SK-N-SH (cell line): ENCODE measurements around the gene MBP.

Source experiments
- EP300 ChIP-seq, 2 experiments: IDR thresholded peaks; 2 replicates each; pipeline versions ENCODE4 v1.4.0 to v1.6.1; 2012; ENCODE audit warnings: borderline replicate concordance in 1 of 2, low read depth in 1 of 2, low read length in 1 of 2
- EZH2phosphoT487 ChIP-seq: fragments of 200-600 bp; sonication (generic); IDR thresholded peaks from 2 replicates; pipeline ENCODE4 v1.6.1; 2017; ENCODE audit warnings: low read depth, mixed run types, mild to moderate bottlenecking, antibody characterized with exemption, moderate library complexity, borderline replicate concordance
- GATA2 ChIP-seq: sonication (generic); formaldehyde crosslinking; IDR thresholded peaks from 2 replicates; pipeline ENCODE4 v1.5.0; 2020; ENCODE audit warnings: mild to moderate bottlenecking, missing genetic modification reagents
- TAF1 ChIP-seq: IDR thresholded peaks from 2 replicates; pipeline ENCODE4 v1.6.1; 2012; ENCODE audit warnings: low read depth, mild to moderate bottlenecking, low read length, moderate library complexity, borderline replicate concordance
- TF ChIP-seq, protein P1 (sequence below): IDR thresholded peaks from 2 replicates; pipeline ENCODE4 v1.4.0; 2012; ENCODE audit warnings: low read depth, borderline replicate concordance
- TF ChIP-seq, protein P2 (sequence below): fragments of 200-600 bp; sonication (generic); IDR thresholded peaks from 2 replicates; pipeline ENCODE4 v1.6.1; 2017; ENCODE audit warnings: antibody characterized with exemption, mild to moderate bottlenecking, moderate library complexity
- TF ChIP-seq, protein P3 (sequence below): IDR thresholded peaks from 2 replicates; pipeline ENCODE4; 2012
- TF ChIP-seq, protein P4 (sequence below): IDR thresholded peaks from 2 replicates; pipeline ENCODE4 v1.4.0; 2012; ENCODE audit warnings: low read depth, borderline replicate concordance

DNA sequence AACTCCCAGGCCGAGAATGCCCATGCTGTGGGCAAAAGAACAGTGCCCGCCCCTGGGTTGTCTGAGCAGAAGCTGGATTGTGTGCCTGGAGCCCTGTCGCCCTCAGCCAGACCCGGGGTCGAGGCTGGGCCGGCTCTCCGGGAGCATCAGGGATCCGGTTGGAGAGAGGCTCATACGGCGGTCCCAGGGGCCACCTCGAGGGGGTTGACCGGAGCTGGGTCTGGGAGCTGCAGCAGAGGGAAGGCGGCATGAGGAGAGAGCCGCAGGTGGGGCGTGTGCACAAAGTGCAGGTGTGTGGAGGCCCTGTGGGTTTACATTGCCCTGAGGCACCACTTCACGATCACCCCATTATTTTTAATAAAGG, 39.5 kb downstream of the MBP start:
- TF ChIP-seq, protein P1, sequence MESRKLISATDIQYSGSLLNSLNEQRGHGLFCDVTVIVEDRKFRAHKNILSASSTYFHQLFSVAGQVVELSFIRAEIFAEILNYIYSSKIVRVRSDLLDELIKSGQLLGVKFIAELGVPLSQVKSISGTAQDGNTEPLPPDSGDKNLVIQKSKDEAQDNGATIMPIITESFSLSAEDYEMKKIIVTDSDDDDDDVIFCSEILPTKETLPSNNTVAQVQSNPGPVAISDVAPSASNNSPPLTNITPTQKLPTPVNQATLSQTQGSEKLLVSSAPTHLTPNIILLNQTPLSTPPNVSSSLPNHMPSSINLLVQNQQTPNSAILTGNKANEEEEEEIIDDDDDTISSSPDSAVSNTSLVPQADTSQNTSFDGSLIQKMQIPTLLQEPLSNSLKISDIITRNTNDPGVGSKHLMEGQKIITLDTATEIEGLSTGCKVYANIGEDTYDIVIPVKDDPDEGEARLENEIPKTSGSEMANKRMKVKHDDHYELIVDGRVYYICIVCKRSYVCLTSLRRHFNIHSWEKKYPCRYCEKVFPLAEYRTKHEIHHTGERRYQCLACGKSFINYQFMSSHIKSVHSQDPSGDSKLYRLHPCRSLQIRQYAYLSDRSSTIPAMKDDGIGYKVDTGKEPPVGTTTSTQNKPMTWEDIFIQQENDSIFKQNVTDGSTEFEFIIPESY, result no peak
- TF ChIP-seq EP300 (IDR thresholded peaks at IDR 0.05; ENCODE audit: borderline replicate concordance in 1 of 2, low read depth in 1 of 2, low read length in 1 of 2) (no peak), TAF1 (no peak), GATA2 (CRISPR knock-in tag) (no peak), EZH2phosphoT487 (no peak)
- TF ChIP-seq, protein P2, sequence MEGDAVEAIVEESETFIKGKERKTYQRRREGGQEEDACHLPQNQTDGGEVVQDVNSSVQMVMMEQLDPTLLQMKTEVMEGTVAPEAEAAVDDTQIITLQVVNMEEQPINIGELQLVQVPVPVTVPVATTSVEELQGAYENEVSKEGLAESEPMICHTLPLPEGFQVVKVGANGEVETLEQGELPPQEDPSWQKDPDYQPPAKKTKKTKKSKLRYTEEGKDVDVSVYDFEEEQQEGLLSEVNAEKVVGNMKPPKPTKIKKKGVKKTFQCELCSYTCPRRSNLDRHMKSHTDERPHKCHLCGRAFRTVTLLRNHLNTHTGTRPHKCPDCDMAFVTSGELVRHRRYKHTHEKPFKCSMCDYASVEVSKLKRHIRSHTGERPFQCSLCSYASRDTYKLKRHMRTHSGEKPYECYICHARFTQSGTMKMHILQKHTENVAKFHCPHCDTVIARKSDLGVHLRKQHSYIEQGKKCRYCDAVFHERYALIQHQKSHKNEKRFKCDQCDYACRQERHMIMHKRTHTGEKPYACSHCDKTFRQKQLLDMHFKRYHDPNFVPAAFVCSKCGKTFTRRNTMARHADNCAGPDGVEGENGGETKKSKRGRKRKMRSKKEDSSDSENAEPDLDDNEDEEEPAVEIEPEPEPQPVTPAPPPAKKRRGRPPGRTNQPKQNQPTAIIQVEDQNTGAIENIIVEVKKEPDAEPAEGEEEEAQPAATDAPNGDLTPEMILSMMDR, result no peak
- TF ChIP-seq, protein P3, sequence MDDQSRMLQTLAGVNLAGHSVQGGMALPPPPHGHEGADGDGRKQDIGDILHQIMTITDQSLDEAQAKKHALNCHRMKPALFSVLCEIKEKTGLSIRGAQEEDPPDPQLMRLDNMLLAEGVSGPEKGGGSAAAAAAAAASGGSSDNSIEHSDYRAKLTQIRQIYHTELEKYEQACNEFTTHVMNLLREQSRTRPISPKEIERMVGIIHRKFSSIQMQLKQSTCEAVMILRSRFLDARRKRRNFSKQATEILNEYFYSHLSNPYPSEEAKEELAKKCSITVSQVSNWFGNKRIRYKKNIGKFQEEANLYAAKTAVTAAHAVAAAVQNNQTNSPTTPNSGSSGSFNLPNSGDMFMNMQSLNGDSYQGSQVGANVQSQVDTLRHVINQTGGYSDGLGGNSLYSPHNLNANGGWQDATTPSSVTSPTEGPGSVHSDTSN, result no peak
- TF ChIP-seq, protein P4, sequence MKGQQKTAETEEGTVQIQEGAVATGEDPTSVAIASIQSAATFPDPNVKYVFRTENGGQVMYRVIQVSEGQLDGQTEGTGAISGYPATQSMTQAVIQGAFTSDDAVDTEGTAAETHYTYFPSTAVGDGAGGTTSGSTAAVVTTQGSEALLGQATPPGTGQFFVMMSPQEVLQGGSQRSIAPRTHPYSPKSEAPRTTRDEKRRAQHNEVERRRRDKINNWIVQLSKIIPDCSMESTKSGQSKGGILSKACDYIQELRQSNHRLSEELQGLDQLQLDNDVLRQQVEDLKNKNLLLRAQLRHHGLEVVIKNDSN, result no peak
